ENCODE measurements around the gene ANKRD49.

- TF ChIP-seq CTCF (IDR thresholded peaks at IDR 0.05; ENCODE audit: control extremely low read depth in 1 of 3, insufficient read depth in 1 of 3, low read depth in 1 of 3, low read length in 3 of 3) (no peak), MAX (IDR thresholded peaks at IDR 0.05) (no peak)
Measured at GRCh38 chr11:94533206-94533605, 39.4 kb downstream of the ANKRD49 start.

Data from H1 (cell line).